ENCODE data around the gene CAPN9.

DNA sequence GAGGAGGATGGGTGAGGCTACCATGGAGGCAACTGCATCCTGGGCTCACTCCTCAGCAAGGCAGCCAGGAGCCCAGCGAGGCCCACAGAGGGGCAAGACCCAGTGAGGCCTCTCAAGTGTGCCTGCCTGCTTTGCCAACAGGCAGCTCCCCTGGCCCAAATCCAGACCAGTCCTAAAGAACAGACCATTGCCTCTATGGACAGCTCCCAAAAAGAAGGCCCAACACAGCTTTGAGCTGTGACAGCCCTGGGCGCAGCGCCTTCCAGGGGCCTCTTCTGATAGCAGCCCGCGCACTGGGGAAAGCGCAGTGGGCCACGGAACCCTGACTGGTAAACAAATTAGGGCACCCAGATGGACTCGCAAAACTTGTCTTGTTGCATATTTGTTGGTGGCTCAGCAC lies 95.6 kb downstream of the CAPN9 start:
- TF ChIP-seq, protein P1, sequence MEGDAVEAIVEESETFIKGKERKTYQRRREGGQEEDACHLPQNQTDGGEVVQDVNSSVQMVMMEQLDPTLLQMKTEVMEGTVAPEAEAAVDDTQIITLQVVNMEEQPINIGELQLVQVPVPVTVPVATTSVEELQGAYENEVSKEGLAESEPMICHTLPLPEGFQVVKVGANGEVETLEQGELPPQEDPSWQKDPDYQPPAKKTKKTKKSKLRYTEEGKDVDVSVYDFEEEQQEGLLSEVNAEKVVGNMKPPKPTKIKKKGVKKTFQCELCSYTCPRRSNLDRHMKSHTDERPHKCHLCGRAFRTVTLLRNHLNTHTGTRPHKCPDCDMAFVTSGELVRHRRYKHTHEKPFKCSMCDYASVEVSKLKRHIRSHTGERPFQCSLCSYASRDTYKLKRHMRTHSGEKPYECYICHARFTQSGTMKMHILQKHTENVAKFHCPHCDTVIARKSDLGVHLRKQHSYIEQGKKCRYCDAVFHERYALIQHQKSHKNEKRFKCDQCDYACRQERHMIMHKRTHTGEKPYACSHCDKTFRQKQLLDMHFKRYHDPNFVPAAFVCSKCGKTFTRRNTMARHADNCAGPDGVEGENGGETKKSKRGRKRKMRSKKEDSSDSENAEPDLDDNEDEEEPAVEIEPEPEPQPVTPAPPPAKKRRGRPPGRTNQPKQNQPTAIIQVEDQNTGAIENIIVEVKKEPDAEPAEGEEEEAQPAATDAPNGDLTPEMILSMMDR (conservative IDR thresholded peaks at IDR 0.05; ENCODE audit: low read depth, low read length) = no peak
- TF ChIP-seq EZH2 (IDR thresholded peaks at IDR 0.05; ENCODE audit: low read length, unreplicated experiment) (no peak), EZH2phosphoT487 (IDR thresholded peaks at IDR 0.05; ENCODE audit: borderline replicate concordance, low read length) (no peak)
